RWPE1 (cell line): ENCODE results near the gene SCAPER.
A peak's percentile ranks its signal among the peaks of the same experiment; 100 is the strongest.

ENCODE experiments used
- CTCF ChIA-PET: fragments of 350-600 bp; sonication (Branson Sonifier 250); formaldehyde crosslinking; extraction: SDS; loops from one replicate; lab custom pipeline; 2021; lab: Yijun Ruan, JAX
- POLR2A ChIA-PET: fragments of 400-600 bp; formaldehyde crosslinking; extraction: SDS; loops from one replicate; lab custom pipeline; 2020; ENCODE audit warnings: antibody characterized with exemption; ENCODE audit not compliant: low non-redundant PET; lab: Yijun Ruan, JAX
- DNase-seq: peaks from one replicate; pipeline ENCODE4 v3.0.0; 2012; ENCODE audit warnings: low spot score
- H3K27ac ChIP-seq: fragments of 450-650 bp; 2 replicates; pipeline ENCODE4 v1.5.1; 2017
- CTCF ChIP-seq: fragments of 450-650 bp; conservative IDR thresholded peaks from 2 replicates; pipeline ENCODE4 v1.5.1; 2017; ENCODE audit warnings: low read depth, mild to moderate bottlenecking

Gene SCAPER

GRCh38 chr15:76340198-76340802 lies 564.8 kb downstream of the SCAPER start:
- ChIA-PET POLR2A (no interaction called here), CTCF (no interaction called here)
- DNase-seq: no peak
- H3K27ac ChIP-seq: peak overlapping the region; percentile 86; the same call in 1 of the 2 replicates
- TF ChIP-seq CTCF: no peak

GRCh38 chr15:76339305-76340197 lies 565.6 kb downstream of the SCAPER start:
- no peak for TF ChIP-seq CTCF
- no peak for DNase-seq
- ChIA-PET POLR2A (interaction anchor here (0.5 kb wide), 1 partner anchor 38 kb away, joined by 3 read pairs; no protein-coding TSS in a partner anchor), CTCF (no interaction called here)
- peak overlapping the region; percentile 86 for H3K27ac ChIP-seq

- no peak for DNase-seq
- no peak for TF ChIP-seq CTCF
- CTCF ChIA-PET: no interaction called here
- H3K27ac ChIP-seq: peak overlapping the region; percentile 86
- POLR2A ChIA-PET: interaction anchor here (0.5 to 0.6 kb wide), 2 partner anchors 37 to 258 kb away, joined by 3 to 4 read pairs; no protein-coding TSS in a partner anchor
These were observed 566.4 kb downstream of the SCAPER start for GRCh38 chr15:76338486-76339304.

- CTCF ChIA-PET: no interaction called here
- no peak for TF ChIP-seq CTCF
- DNase-seq: no peak
- POLR2A ChIA-PET: interaction anchor here (0.6 kb wide), 3 partner anchors 12 to 466 kb away, joined by 3 to 4 read pairs (median 3); no protein-coding TSS in a partner anchor
- H3K27ac ChIP-seq: peak overlapping the region; percentile 86
These were observed 567.2 kb downstream of the SCAPER start for GRCh38 chr15:76337696-76338485.

- POLR2A ChIA-PET: interaction anchor here (0.6 to 1.9 kb wide), 3 partner anchors 13 to 467 kb away, joined by 3 to 9 read pairs (median 3); partner anchors contain the start of gene ETFA
- CTCF ChIA-PET: interaction anchor here (1.0 kb wide), 1 partner anchor 10 kb away, joined by 3 read pairs; no protein-coding TSS in a partner anchor
- TF ChIP-seq CTCF: no peak
- peak overlapping the region; percentile 86 for H3K27ac ChIP-seq
- DNase-seq: peak; percentile 68
These were observed 568.0 kb downstream of the SCAPER start for GRCh38 chr15:76337059-76337695.
